Spleen (tissue), 7 donors: ENCODE results near the gene DPY19L2.
"Not testable (repeated sequence)": the region's sequence is repeated elsewhere in the genome, so short reads cannot be mapped to it uniquely, and the experiment has no call there.

Experiments used
- POLR2A ChIP-seq, 3 donors: fragments of 450-650 bp; IDR thresholded peaks; one replicate each; pipeline ENCODE4 v1.5.1; 2017; ENCODE audit warnings: antibody characterized with exemption in 3 of 3, mild to moderate bottlenecking in 1 of 3
- TF ChIP-seq, protein P1 (sequence below), 11 experiments: fragments of 200-600 bp in 7 of 11; fragments of 450-650 bp in 4 of 11; sonication (generic) in 4 of 11; IDR thresholded peaks in 8 of 11; conservative IDR thresholded peaks in 3 of 11; 1 replicate in 7 of 11; 2 replicates in 4 of 11; pipeline versions ENCODE4 v1.4.0 to v1.8.0; 2016 to 2021; ENCODE audit warnings: antibody characterized with exemption in 11 of 11, inconsistent platforms in 4 of 11, mild to moderate bottlenecking in 1 of 11
- donor health status: DM: no; HTN: no; CAD: no; lungs with moderate emphysema.
- donor health status: DM: no; HTN: no; CAD: no.
- donor health status: DM: no; HTN: no; CAD: no.

DNA sequence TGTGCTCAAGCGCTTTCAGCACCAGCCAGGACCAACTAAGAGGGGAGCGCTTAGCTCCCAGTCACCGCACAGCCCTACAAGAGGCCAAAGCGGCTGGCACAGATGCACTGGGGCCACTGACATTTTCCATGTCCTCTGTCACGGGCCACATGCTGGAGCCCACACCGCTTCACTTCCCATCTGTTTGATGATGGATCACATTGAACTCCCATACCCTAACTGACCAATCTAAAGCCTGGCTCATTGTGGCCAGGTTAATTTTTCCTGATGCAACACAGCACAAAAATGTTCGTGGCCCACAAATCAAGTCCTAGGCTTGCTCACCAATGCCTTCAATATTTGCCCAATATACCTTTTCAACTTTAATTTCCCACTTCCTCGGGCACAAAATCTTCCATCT lies 1.1 kb upstream of the DPY19L2 start:
- TF ChIP-seq, protein P1, sequence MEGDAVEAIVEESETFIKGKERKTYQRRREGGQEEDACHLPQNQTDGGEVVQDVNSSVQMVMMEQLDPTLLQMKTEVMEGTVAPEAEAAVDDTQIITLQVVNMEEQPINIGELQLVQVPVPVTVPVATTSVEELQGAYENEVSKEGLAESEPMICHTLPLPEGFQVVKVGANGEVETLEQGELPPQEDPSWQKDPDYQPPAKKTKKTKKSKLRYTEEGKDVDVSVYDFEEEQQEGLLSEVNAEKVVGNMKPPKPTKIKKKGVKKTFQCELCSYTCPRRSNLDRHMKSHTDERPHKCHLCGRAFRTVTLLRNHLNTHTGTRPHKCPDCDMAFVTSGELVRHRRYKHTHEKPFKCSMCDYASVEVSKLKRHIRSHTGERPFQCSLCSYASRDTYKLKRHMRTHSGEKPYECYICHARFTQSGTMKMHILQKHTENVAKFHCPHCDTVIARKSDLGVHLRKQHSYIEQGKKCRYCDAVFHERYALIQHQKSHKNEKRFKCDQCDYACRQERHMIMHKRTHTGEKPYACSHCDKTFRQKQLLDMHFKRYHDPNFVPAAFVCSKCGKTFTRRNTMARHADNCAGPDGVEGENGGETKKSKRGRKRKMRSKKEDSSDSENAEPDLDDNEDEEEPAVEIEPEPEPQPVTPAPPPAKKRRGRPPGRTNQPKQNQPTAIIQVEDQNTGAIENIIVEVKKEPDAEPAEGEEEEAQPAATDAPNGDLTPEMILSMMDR (IDR thresholded peaks at IDR 0.05 in 8 of 11, conservative IDR thresholded peaks at IDR 0.05 in 3 of 11) = not testable (repeated sequence)
- not testable (repeated sequence) for TF ChIP-seq POLR2A (IDR thresholded peaks at IDR 0.05)
